NCI-H345 treated with DMSO at 0.1 percent for 48 hours (cell line): ENCODE measurements around the gene ZNF664.

Experiments used
- DNase-seq: peaks from one replicate; lab custom pipeline; 2025; ENCODE audit not compliant: unreplicated experiment; lab: John Stamatoyannopoulos, UW

ZNF664 gene

DNA sequence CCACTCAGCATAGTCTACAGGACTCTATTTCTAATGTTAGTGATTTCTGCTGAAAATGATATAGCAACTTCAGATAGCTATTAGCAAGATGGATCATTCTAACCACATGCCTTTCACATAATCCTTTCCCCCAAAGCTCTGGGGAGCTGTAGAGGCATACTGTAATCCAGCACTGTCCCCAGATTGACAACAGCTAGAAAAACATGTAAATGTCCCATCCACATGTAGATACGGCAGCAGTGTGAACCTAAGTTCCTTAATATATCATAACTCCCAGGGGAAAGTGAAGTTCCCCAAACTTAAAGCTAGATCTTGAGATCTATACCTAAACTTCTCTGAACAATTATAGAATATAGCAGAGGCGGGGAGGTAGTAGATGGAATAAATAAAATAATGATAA, 14.0 kb downstream of the ZNF664 start:
- no peak for DNase-seq

- no peak for DNase-seq
Observed at GRCh38 chr12:123989168-123989567, 16.2 kb downstream of the ZNF664 start.

- DNase-seq: no peak
Observed at GRCh38 chr12:123989753-123990152, 16.7 kb downstream of the ZNF664 start.

DNA sequence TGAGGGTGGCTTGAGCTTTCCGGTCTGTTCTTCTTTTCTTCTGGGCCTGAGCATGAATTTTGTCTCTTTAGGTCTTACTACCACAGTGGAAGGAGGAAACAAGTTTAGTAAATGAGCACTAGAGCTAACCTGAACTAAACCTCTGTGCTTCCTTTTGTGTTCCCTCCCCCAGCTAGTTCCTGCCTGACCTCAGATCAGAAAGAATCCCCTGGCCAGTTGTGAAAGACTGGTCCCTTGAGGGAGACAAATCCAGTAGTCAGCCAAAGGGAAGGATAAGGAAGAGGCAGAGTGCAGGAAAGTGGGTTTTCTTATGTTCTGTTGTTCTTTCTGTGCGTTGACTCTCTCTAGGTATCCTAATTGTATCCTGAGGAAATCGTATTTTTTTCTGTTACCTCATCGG, 17.5 kb downstream of the ZNF664 start:
- no peak for DNase-seq

DNA sequence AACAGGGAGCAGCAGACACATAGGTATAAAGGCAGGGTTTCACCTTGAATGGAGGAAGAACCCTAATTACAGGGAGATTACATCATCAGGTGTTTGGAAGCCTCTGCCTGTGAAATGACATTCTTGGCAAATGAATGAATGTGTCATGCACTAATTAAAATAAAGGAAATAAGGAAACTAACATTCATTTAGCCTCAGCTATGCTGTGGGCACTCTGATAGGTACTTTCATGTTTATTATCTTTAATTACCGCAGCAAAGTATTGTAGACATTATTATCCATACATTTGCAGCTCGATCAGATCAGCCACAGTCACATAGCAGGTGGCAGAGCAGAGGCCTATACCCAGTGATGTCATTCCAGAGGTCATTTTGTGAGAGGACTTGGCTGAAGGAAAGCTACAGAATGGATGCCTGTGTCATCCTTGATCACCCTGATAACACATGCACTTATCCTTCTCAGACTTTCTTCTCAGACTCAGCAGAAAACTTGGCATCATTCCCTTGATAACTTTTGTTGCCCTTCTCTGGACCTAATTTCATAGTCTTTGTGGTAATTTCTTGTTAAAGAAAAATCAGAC, 18.4 kb downstream of the ZNF664 start:
- no peak for DNase-seq

- DNase-seq: no peak
Observed at GRCh38 chr12:123992118-123992825, 19.3 kb downstream of the ZNF664 start.

- DNase-seq: no peak
Observed at GRCh38 chr12:123995023-123995748, 22.2 kb downstream of the ZNF664 start.

DNA sequence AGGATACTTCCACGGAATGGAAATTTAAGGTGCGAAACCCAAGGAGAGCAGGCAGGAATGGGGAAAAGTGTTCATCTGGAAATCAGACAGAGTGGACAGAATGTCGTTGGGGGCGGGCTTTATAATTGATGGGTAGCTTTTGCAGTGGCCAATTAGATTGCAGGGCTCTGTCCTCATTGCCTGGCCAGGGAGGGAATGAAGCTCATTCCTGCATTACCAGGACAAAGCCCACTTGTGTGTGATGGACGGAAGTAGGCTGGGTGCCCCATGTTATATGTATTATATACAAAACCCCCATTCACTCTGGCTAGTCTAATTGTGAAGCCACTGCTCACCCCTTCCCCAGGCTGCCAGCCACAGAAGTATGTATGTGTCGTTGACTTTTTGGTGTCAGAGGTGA, 23.6 kb downstream of the ZNF664 start:
- no peak for DNase-seq

DNA sequence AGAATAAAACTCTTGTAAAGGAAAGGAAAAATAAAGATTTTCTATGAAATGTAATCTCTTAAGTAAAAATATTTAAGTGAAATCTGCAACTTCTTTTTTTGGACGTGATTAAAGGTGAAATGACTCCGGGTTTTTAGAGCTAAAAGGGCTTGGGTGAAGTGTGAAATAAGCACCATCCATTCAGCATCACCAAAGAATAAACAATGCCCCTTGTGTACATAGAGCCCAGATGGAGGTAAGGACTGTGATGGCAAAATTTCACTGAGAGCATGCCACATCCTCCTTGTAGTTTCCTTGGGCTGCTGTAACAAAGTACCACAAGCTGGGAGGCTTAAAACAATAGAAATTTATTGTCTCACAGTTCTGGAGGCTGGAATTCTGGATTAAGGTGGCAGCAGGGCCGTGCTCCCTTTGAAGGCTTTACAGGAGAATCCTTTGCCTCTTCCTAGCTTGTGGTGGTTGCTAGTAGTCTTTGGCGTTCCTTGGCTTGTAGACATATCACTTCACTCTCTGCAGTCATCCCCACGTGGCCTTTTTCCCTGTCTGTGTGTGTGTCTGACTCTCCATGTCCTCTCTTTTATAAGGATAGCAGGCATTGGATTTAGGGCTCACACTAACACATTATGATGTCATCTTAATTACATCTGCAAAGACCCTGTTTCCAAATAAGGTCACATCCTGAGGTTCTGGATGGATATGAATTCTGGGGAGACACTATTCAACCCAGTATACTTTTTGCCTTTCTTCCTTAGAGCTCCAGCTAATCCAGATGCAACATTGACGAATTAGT, 24.2 kb downstream of the ZNF664 start:
- no peak for DNase-seq

DNA sequence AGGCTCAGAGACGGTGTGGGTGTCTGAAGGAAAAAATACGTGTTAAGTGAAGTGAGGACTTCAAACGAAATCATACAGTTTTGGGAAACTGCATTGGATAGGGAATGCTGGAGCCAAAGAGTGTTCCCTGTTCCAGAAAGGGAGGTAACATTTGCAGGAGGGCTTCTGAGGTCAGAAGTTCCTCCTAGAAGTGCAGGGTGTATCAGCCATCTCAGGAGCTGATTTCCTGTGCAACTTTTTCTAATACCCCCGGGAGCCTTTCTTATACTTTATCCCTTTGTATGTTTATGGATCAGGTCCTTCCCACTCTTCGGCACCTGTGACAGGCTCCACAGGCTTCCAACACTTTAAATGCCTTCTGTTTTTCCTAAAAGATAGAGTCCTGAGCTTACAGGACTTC, 24.9 kb downstream of the ZNF664 start:
- DNase-seq: no peak

GRCh38 chr12:123998344-123998990, 25.5 kb downstream of the ZNF664 start:
- DNase-seq: no peak

DNA sequence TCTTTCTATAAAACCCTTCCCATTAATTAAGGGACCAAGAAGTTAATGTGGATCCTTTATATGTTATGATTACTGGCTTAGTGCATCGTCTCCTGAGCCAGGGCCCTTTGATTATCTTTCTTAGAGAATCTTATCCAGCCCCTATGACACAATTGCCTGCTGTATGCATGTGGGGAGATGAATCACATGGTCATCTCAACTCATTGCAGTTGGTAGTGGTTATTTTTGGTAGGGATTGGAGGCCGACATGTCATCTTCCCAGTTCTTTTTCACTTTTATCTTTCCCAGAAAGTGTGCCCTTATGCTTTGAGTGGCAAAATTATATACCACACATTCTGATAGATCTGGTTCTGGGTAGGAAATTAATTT, 26.0 kb downstream of the ZNF664 start:
- no peak for DNase-seq

GRCh38 chr12:124000111-124000510, 27.1 kb downstream of the ZNF664 start:
- DNase-seq: no peak

DNA sequence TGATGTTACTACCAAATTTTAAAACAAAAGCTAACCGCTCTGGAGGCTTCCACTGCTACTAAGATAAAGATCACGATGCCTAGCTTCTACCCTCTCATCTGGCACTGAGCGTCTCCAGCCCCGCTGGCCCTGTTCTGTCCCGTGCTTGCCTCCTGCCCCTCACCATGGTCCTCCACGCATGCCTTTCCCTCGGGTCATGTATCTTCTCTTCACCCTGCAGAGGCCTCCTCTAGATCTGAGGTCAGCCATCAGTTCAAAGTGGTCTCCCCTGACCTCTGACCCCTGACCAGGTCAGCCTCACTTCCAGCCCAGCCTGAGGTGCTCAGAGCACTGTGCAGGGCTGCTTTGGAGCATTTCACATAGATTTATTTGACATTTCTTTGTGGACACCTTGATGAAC, 28.3 kb downstream of the ZNF664 start:
- no peak for DNase-seq

GRCh38 chr12:124002021-124002644, 29.1 kb downstream of the ZNF664 start:
- DNase-seq: no peak

- DNase-seq: no peak
Observed at GRCh38 chr12:124002654-124003053, 29.6 kb downstream of the ZNF664 start.

DNA sequence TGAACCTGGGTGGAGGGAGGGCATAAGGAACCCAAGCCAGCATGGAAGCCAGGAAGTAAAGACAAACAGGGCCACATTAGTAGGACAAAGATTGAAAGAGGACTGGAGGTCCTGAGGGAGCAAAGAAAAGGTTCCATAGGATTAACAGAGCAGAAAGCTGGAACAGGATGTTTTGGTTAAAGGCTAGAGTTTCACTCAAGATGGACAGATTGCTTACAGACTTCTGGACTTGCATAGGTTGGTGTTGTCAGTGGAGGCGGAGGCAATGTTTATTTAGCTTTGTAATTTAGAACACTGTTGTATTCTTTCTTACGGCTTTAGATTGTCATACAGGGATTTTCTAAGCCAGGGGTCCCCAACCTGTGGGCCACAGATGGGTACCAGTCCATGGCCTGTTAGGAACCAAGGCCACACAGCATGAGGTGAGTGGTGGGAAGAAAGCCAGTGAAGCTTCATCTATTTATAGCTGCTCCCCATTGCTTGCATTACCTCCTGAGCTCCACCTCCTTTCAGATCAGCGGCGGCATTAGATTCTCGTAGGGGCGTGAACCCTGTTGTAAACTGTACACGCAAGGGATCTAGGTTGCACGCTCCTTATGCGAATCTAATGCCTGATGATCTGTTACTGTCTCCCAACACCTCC, 31.3 kb downstream of the ZNF664 start:
- no peak for DNase-seq

DNA sequence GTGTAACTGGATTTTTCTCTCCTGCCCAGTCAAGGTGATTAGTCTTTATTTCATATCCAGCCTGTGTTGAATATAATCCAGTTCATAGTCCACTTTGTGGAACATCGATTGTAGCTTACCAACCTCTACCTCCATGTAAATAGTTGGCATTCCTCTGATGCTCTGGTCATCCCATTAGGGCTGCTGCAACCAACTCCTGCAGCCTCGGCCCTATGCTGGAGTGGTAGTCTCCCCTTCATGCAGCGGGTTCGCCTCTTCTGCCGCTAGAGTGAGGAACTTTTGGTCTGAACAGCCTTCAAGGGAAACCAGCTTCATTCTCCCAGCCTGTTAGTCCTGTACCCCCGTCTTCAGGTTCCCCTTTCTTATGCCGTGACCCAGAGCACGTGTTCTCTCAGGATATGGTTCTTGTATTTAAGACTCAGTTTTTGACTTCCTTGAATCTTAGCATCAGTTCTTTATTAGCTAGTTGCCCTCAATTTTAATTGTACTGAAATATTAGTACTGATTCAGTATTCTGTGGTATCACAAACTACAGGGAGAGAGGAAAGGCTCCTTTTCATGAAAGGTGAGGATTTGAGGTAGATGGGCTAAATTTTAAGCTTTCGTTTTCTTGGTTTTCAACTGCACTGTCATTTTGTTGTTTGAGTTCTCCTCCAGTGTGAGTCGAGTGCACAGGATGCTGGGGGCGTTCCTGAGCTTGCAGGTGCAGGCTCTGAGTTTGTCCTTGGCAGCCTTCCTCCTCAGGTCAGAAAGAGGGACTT, 33.2 kb downstream of the ZNF664 start:
- no peak for DNase-seq
